Stromal cell of bone marrow (primary cell): ENCODE results near the gene CUL5.

ENCODE experiments used
- DNase-seq: peaks from one replicate; pipeline ENCODE4 v3.0.0-alpha.2; 2012; ENCODE audit warnings: low read depth

Gene CUL5

GRCh38 chr11:108008656-108009496, at the start of gene CUL5:
CUL5 (plus strand) TSS chr11:108008898; CDS start chr11:108009349, 451 bp downstream.
- DNase-seq = peak; percentile 79

DNA sequence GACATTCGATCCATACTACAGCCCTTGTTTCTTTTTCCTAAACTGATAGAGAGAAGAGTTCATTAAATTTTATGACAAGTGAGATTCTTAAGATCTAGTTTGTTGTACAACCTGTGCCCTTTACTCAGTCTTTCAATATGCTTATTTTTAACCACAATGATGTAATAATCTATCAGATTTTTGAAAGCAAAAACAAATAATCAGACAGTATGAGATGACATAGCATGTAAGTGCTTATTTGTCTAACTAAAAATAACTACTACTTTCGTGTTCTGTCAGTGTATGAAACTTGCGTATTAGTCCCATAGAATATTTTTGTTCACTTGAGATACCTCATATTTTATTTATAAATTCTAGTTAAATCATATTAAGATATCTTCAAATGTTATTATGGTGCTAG, 47.2 kb upstream of the CUL5 start:
- no peak for DNase-seq

- no peak for DNase-seq
These were observed 46.5 kb upstream of the CUL5 start for GRCh38 chr11:107962181-107962580.

- no peak for DNase-seq
These were observed 45.6 kb upstream of the CUL5 start for GRCh38 chr11:107963091-107963490.

GRCh38 chr11:107969219-107969618, 39.5 kb upstream of the CUL5 start:
- no peak for DNase-seq

GRCh38 chr11:107970049-107970448, 38.6 kb upstream of the CUL5 start:
- DNase-seq = no peak

DNA sequence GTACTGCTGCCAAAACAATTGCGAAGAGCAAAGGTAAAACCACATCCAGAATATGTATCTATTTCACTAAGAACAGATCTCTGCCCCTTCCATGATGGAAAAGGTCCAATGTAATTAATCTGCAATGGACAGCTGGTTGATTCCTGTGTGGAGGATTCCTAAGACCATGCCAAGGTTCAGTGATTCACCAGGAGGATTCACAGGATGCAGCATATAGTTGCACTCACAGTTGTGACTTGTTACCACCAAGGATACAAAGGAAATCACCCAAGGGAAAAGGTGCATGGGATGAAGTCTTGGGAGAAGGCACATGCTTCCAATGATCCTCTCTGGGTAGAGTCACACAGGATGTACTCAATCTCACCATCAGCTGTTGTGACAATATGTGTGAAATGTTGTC, 35.1 kb upstream of the CUL5 start:
- DNase-seq = no peak

DNA sequence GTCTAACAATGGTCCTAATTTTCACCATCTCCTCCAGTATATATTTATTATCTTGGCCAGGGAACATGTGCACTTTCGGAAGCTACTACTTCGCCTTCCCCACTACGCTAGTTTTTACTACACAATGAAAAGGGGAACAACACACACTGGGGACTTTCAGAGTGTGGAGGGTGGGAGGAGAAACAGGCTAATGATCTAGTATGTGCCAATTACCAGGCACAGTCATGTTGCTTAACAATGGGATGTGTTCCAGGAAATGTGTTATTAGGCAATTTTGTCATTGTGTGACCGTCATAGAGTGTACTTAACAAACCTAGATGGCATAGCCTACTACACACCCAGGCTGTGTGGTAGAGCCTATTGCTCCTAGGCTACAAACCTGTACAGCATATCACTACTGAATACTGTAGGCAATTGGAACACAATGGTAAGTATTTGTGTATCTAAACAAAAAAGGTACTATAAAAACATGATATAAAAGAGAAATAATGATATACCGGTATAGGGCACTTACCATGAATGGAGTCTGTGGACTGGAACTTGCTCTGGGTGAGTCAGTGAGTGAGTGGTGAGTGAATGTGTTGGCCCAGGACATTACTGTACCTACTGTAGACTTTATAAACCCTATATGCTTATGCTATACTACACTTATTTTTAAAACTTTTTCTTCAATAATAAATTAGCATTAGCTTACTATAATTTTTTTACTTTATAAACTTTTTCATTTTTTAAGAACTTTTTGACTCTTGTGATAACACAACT, 20.1 kb upstream of the CUL5 start:
- no peak for DNase-seq

DNA sequence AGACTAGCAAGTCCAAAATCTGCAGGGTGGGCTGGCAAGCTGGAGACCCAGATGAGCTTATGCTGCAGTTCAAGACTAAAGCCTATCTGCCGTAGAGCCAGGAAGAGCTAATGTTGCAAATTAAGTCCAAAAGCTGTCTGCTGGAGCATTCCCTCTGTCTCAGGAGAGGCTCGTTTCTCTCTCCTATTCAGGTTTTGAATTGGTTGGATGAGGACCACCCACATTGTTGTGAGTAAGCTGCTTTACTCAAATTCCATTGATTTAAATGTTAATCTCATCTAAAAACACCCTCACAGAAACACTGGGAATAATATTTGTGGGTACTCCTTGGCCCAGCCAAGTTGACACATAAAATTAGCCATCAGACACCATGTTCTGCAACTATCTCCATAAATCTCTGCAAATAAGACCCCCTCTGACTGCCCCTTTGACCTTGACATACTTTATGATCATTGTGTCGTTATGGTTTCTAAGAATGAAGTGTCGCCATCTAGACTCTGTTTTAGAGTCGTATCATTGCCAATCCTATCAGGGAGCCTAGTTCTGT, 16.8 kb upstream of the CUL5 start:
- no peak for DNase-seq

DNA sequence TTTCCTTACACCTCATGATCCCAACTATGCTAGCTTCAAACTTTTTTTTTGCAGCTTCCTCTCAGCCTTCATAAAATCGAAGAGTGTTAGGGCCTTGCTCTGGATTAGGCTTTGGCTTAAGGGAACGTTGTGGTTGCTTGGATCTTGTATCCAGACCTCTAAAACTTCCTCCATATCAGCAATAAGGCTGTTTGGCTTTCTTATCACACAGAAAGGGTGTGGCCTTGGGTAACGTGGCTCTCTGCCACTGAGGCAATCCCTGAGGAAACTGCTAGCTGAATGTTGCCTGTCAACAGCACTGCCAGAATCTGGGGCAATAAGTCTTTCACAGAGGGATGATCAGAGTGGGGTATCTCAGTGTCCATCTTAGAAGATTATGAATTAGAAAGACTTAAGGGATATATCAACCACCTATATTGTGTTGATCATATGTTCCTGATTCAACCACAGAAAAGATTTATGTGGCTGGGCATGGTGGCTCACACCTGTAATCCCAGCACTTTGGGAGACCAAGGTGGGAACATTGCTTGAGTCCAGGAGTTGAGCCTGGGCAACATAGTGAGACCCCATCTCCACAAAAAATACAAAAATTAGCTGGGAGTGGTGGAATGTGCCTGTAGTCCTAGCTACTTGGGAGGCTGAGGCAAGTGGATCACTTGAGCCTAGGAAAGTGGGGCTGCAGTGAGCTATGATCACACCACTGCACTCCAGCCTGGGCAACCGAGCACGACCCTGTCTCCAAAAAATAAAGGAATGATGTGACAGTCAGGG, 12.5 kb upstream of the CUL5 start:
- no peak for DNase-seq

- DNase-seq = no peak
These were observed 9.9 kb upstream of the CUL5 start for GRCh38 chr11:107998761-107999160.

DNA sequence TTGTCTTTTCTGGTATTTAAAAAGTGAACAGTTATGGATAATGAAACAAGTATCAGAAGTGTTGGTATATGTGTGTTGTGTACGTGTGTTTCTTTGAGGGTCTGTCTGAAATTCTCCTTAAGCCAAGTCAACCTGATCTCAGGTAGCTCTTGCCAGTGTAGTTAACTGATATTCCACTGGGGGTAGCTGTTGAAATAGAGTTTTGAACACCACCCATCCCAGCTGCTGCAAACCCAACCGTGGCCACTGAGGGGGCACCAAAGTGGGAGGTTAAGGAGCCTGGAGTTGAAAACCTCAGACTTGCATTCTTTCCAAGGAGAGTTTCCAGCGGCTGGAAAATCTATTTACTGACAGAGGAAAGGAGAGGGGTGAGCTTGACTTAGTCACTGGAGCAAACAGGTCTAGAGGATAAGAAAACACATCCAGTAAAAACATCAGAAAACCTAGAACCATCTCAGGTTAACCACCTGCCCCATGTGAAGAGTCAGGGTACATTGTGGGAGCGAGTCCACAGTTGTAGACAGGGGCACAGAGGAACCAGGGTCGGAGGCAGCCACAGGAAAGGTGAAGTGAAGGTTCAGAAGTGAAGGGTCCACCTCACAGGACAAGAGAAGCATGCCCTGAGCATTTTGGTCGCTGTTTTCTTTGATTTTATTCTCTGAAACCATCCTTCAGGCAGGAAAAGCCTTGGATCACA, 8.8 kb upstream of the CUL5 start:
- no peak for DNase-seq

GRCh38 chr11:108002476-108002875, 6.2 kb upstream of the CUL5 start:
- no peak for DNase-seq

DNA sequence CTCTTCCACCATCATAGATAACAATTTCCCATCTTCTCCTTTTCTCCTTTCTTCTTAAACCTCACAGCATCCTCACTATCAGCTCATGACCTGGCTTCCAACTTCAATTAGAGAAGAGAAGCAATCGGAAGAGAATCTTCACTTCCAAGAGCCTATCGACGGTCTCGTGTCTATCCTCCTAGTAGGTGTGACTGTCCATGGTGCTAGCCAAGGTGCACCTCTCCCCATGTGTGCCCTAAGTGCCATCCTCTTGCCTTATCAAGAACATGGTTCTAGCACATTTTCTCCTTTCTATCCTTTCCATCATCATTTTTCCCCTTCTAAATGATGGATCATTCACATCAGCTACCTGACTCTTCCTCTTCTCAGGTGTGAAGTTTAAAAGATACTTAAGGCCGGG, 5.1 kb upstream of the CUL5 start:
- DNase-seq = no peak

DNA sequence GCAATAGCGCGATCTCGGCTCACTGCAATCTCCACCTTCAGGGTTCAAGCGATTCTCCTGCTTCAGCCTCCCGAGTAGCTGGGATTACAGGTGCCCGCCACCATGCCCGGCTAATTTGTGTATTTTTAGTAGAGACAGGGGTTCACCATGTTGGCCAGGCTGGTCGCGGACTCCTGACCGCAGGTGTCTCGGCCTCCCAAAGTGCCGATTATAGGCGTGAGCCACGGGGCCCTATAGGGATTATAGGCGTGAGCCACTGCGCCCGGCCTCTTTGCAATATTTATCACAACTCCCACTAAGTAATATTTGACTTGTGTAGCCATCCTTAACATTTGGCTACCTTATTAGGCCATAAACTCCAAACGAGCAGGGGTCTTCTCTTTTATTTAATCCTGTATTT, 879 bp upstream of the CUL5 start:
- no peak for DNase-seq

DNA sequence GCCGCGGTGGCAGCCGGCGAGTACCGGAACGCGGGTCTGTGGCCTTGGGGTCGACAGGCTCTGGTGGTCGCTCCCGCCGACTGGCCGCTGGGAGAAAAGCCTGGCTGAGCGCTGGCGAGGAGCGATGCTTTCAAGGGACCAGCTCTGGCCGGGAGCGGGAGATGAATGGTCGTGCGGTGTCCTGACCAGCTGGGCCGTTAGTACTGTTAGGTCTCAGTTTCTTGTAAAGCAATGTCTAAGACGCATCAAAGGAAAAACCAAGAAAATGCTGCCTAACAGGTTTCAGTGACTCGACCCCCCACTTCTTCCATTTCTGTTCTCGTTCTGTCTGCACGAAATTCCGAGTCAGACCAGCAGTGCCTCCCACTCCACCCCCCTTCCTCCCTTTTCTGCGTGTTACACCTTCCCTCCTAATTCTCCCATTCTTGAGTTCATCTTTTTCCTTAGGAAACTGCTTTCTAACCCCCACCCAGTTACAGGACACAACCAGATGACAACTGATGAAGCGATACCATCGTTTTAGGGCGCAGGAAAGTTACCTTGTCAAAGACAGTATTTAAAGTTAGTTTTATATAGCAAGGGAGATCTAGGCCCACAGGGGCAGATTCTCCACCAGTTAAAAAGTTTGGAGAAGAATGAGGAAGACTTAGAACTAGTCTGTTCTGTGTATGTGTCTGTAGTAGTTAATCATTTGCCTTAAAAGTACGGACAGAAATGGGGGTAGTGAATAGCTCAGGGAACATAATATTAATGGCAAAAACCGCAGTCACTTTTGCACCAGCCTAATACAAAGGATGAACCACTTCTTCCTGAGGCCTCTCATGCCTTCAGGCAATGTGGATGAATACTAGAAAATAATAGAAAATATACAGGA, 1.0 kb downstream of the CUL5 start:
- peak; percentile 7 for DNase-seq

- DNase-seq = no peak
These were observed 3.5 kb downstream of the CUL5 start for GRCh38 chr11:108012139-108012725.

GRCh38 chr11:108016647-108017046, 7.9 kb downstream of the CUL5 start:
- no peak for DNase-seq

DNA sequence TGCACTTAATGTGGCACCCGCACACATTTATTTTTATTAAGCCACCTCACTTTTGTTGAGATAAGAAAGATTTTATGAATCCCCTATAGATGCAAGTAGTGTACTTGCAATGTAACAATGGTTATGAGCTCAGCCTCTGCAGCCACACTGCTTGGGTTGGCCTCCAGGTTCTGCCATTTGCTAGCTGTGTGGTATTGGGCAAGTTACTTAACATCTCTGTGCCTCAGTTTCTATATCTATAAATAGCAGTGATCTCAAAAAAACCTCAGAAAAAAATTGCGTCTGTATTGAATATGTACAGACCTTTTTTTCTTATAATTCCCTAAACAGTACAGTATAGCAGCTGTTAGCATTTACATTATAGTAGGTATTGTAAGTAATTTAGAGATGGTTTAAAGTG, 10.0 kb downstream of the CUL5 start:
- DNase-seq = no peak

DNA sequence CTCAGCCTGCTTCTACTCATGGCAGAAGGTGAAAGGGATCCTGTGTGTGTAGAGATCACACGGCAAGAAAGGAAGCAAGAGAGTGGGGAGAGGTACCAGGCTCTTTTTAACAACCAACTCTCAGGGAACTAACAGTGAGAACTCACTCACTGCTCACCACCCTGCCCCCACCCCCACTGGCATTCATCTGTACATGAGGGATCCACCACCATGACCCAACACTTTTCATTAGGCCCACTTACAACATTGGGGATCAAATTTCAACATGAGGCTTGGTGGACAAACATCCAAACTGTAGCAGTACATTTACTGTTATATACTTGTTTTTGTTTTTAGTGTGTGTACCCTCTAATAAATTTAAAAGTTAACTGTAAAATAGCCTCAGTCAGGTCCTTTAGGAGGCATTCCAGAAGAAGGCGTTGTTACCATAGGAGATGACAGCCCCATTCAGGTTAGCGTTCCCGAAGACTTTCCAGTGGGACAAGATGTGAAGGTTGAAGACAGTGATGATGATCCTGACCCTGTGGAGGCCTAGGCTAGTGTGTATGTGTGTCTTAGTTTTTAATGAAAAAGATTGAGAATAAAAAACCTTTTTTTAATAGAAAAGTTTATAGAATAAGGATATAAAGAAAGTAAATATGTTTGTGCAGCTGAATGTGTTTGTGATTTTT, 11.3 kb downstream of the CUL5 start:
- DNase-seq = peak; percentile 19
